ENCODE measurements around the gene L3HYPDH.

DNA sequence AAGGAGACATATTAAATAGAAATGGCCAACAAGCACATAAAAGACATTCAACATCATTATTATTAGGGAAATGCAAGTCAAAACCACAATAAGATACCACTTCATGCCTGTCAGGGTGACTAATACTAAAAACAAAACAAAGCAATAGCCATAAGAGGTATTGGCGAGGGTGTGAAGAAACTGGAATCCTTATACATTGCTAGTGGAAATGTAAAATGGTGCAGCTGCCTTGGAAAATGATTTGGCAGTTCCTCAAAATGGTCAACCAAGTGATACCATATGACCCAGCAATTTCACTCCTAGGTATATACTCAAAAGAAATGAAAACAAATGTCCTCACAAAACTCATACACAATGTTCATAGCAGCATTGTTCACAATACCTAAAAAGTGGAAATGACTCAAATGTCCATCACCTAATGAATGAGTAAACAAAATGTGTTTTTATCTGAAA lies 46.0 kb downstream of the L3HYPDH start:
- TF ChIP-seq, protein P1, sequence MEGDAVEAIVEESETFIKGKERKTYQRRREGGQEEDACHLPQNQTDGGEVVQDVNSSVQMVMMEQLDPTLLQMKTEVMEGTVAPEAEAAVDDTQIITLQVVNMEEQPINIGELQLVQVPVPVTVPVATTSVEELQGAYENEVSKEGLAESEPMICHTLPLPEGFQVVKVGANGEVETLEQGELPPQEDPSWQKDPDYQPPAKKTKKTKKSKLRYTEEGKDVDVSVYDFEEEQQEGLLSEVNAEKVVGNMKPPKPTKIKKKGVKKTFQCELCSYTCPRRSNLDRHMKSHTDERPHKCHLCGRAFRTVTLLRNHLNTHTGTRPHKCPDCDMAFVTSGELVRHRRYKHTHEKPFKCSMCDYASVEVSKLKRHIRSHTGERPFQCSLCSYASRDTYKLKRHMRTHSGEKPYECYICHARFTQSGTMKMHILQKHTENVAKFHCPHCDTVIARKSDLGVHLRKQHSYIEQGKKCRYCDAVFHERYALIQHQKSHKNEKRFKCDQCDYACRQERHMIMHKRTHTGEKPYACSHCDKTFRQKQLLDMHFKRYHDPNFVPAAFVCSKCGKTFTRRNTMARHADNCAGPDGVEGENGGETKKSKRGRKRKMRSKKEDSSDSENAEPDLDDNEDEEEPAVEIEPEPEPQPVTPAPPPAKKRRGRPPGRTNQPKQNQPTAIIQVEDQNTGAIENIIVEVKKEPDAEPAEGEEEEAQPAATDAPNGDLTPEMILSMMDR (IDR thresholded peaks at IDR 0.05), result no peak
- TF ChIP-seq POLR2A (IDR thresholded peaks at IDR 0.05), result no peak
- no peak for TF ChIP-seq POLR2AphosphoS5 (IDR thresholded peaks at IDR 0.05)
